ENCODE measurements around the gene NPVF. TPM values are rescaled to one million over a fixed set of nuclear protein-coding genes. Genes with fewer than 3 reads are reported as not detected.

NPVF gene
- total RNA-seq, 1 experiment from 2014 or later, result not detected

DNA sequence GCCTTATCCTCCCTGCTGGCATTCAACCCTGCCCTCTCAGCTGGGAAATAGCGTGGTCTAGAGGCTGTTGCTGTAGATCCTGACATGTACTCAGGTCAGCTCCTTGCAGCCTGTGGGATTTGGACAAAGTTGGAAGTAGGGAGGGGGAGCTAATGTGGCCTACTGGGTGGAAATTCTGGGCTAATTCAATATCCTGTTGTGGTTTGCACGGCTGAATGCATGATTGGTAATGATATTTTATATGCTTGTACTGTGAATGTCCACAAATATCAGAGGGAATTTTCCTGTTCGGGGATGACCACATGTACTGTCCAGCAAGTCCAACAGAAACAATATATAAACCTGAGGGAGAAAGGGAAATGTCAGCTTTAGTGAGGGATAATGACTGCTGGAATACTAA, 22.1 kb upstream of the NPVF start:
- TF ChIP-seq TCF7L2 (IDR thresholded peaks at IDR 0.05; ENCODE audit: low read depth, low read length) (no peak), SIN3A (IDR thresholded peaks at IDR 0.05; ENCODE audit: borderline replicate concordance, insufficient read depth, low read depth, low read length) (no peak), POLR2AphosphoS5 (IDR thresholded peaks at IDR 0.05; ENCODE audit: low read depth, low read length) (no peak)
- TF ChIP-seq, protein P1, sequence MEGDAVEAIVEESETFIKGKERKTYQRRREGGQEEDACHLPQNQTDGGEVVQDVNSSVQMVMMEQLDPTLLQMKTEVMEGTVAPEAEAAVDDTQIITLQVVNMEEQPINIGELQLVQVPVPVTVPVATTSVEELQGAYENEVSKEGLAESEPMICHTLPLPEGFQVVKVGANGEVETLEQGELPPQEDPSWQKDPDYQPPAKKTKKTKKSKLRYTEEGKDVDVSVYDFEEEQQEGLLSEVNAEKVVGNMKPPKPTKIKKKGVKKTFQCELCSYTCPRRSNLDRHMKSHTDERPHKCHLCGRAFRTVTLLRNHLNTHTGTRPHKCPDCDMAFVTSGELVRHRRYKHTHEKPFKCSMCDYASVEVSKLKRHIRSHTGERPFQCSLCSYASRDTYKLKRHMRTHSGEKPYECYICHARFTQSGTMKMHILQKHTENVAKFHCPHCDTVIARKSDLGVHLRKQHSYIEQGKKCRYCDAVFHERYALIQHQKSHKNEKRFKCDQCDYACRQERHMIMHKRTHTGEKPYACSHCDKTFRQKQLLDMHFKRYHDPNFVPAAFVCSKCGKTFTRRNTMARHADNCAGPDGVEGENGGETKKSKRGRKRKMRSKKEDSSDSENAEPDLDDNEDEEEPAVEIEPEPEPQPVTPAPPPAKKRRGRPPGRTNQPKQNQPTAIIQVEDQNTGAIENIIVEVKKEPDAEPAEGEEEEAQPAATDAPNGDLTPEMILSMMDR (IDR thresholded peaks at IDR 0.05), result no peak
- TF ChIP-seq, protein P2, sequence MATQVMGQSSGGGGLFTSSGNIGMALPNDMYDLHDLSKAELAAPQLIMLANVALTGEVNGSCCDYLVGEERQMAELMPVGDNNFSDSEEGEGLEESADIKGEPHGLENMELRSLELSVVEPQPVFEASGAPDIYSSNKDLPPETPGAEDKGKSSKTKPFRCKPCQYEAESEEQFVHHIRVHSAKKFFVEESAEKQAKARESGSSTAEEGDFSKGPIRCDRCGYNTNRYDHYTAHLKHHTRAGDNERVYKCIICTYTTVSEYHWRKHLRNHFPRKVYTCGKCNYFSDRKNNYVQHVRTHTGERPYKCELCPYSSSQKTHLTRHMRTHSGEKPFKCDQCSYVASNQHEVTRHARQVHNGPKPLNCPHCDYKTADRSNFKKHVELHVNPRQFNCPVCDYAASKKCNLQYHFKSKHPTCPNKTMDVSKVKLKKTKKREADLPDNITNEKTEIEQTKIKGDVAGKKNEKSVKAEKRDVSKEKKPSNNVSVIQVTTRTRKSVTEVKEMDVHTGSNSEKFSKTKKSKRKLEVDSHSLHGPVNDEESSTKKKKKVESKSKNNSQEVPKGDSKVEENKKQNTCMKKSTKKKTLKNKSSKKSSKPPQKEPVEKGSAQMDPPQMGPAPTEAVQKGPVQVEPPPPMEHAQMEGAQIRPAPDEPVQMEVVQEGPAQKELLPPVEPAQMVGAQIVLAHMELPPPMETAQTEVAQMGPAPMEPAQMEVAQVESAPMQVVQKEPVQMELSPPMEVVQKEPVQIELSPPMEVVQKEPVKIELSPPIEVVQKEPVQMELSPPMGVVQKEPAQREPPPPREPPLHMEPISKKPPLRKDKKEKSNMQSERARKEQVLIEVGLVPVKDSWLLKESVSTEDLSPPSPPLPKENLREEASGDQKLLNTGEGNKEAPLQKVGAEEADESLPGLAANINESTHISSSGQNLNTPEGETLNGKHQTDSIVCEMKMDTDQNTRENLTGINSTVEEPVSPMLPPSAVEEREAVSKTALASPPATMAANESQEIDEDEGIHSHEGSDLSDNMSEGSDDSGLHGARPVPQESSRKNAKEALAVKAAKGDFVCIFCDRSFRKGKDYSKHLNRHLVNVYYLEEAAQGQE (IDR thresholded peaks at IDR 0.05; ENCODE audit: insufficient read depth in 1 of 2, low read depth in 2 of 2, low read length in 1 of 2), result no peak
- CTCF ChIA-PET, result no interaction called here
- POLR2A ChIA-PET, result no interaction called here

GRCh38 chr7:25249772-25250171, 21.5 kb upstream of the NPVF start:
- Histone ChIP-seq H3K27ac (ENCODE audit: low read length) (no peak overlapping the region), H3K9me3 (ENCODE audit: control insufficient read depth, insufficient read depth, low read depth, low read length) (no peaks in the 10 kb centered on the region), H3K27me3 (ENCODE audit: control insufficient read depth, insufficient read depth, low read length) (no peaks in the 10 kb centered on the region), H3K4me3 (ENCODE audit: low read depth in 2 of 2, low read length in 2 of 2) (no peak overlapping the region), H3K4me1 (ENCODE audit: control insufficient read depth, insufficient read depth, low read length) (no peaks in the 10 kb centered on the region), H3K36me3 (ENCODE audit: control insufficient read depth, insufficient read depth, low read length) (no peaks in the 10 kb centered on the region)
- BruUV-seq (replicated peaks), result no TSS peak
- ATAC-seq, result no peak
- intact Hi-C loops (cut with micrococcal nuclease; ENCODE audit: unreplicated experiment) (no loop called here), in situ Hi-C loops (cut with HindIII; ENCODE audit: low pct_unique_long_range_greater_than_20kb, low sequenced_read_pairs) (no loop called here)
- CTCF ChIA-PET, result no interaction called here
- TF ChIP-seq, protein P2 (IDR thresholded peaks at IDR 0.05; ENCODE audit: insufficient read depth in 1 of 2, low read depth in 2 of 2, low read length in 1 of 2), result no peak
- TF ChIP-seq SIN3A (IDR thresholded peaks at IDR 0.05; ENCODE audit: borderline replicate concordance, insufficient read depth, low read depth, low read length) (no peak), TCF7L2 (IDR thresholded peaks at IDR 0.05; ENCODE audit: low read depth, low read length) (no peak), POLR2AphosphoS5 (IDR thresholded peaks at IDR 0.05; ENCODE audit: low read depth, low read length) (no peak)
- TF ChIP-seq, protein P1 (IDR thresholded peaks at IDR 0.05), result no peak
- no peak for DNase-seq (ENCODE audit: low read depth, low spot score)
- POLR2A ChIA-PET, result no interaction called here

More for the DNA sequence above, 22.1 kb upstream of the NPVF start:
- H3K36me3 ChIP-seq (ENCODE audit: control insufficient read depth, insufficient read depth, low read length), result no peaks in the 10 kb centered on the region
- intact Hi-C loops (cut with micrococcal nuclease; ENCODE audit: unreplicated experiment), result no loop called here
- no peaks in the 10 kb centered on the region for H3K4me1 ChIP-seq (ENCODE audit: control insufficient read depth, insufficient read depth, low read length)
- no peaks in the 10 kb centered on the region for H3K9me3 ChIP-seq (ENCODE audit: control insufficient read depth, insufficient read depth, low read depth, low read length)
- H3K27me3 ChIP-seq (ENCODE audit: control insufficient read depth, insufficient read depth, low read length), result no peaks in the 10 kb centered on the region
- H3K27ac ChIP-seq (ENCODE audit: low read length), result no peak overlapping the region
- DNase-seq (ENCODE audit: low read depth, low spot score) (no peak), ATAC-seq (no peak)
- no TSS peak for BruUV-seq (replicated peaks)
- in situ Hi-C loops (cut with HindIII; ENCODE audit: low pct_unique_long_range_greater_than_20kb, low sequenced_read_pairs), result no loop called here
- H3K4me3 ChIP-seq (ENCODE audit: low read depth in 2 of 2, low read length in 2 of 2), result no peak overlapping the region
